GM12878 (cell line): Measurements from ENCODE around the gene LETM1. TPM values are rescaled to one million over a fixed set of nuclear protein-coding genes. Genes with fewer than 3 reads are reported as not detected.
A peak's percentile ranks its signal among the peaks of the same experiment; 100 is the strongest.

Source experiments
- BHLHE40 ChIP-seq, 2 experiments: fragments of 450-650 bp in 1 of 2; IDR thresholded peaks; 2 replicates each; pipeline ENCODE4 v1.6.1; 2011 to 2017; ENCODE audit warnings: low read depth in 2 of 2, borderline replicate concordance in 1 of 2, improper control_type of control experiment in 1 of 2, low read length in 1 of 2, mild to moderate bottlenecking in 1 of 2
- CHD2 ChIP-seq: IDR thresholded peaks from 2 replicates; pipeline ENCODE4 v1.6.1; 2011; ENCODE audit warnings: low read depth, low read length, improper control_type of control experiment, borderline replicate concordance
- EED ChIP-seq: sonication (generic); IDR thresholded peaks from 2 replicates; pipeline ENCODE4 v1.6.1; 2016; ENCODE audit warnings: antibody characterized with exemption, low read depth
- FOS ChIP-seq: IDR thresholded peaks from 3 replicates; pipeline ENCODE4 v1.6.1; 2011; ENCODE audit warnings: borderline replicate concordance; ENCODE audit not compliant: insufficient read length; ENCODE audit errors: extremely low read depth
- FOXK2 ChIP-seq: fragments of 450-650 bp; IDR thresholded peaks from 2 replicates; pipeline ENCODE4 v1.6.1; 2017; ENCODE audit warnings: mild to moderate bottlenecking, moderate library complexity
- GATAD2B ChIP-seq: fragments of 450-650 bp; conservative IDR thresholded peaks from 2 replicates; pipeline ENCODE4 v1.6.1; 2017; ENCODE audit warnings: low read depth, mild to moderate bottlenecking, moderate library complexity
- IRF4 ChIP-seq: IDR thresholded peaks from 2 replicates; pipeline ENCODE4 v1.6.1; 2011; ENCODE audit warnings: low read depth, low read length
- MEF2B ChIP-seq: fragments of 450-650 bp; IDR thresholded peaks from 2 replicates; pipeline ENCODE4 v1.6.1; 2018; ENCODE audit warnings: mild to moderate bottlenecking, moderate library complexity; ENCODE audit not compliant: partially characterized antibody, poor library complexity, severe bottlenecking
- NFYB ChIP-seq: IDR thresholded peaks from 2 replicates; pipeline ENCODE4 v1.6.1; 2011; ENCODE audit warnings: low read depth, mild to moderate bottlenecking, low read length, improper control_type of control experiment, moderate library complexity; ENCODE audit not compliant: insufficient read depth
- POLR2AphosphoS5 ChIP-seq: IDR thresholded peaks from 2 replicates; pipeline ENCODE4 v1.6.1; 2011; ENCODE audit warnings: mild to moderate bottlenecking, low read length, inconsistent platforms
- SMAD5 ChIP-seq: IDR thresholded peaks from 2 replicates; pipeline ENCODE4 v1.6.1; 2016; ENCODE audit warnings: antibody characterized with exemption, low read depth
- SUPT20H ChIP-seq: IDR thresholded peaks from 2 replicates; pipeline ENCODE4 v1.6.1; 2011; ENCODE audit warnings: low read depth, mild to moderate bottlenecking, low read length, moderate library complexity, borderline replicate concordance; ENCODE audit not compliant: control insufficient read depth
- TAF1 ChIP-seq: IDR thresholded peaks from 2 replicates; pipeline ENCODE4 v1.6.1; 2011; ENCODE audit warnings: mild to moderate bottlenecking, low read depth, low read length, borderline replicate concordance
- TARDBP ChIP-seq: IDR thresholded peaks from 2 replicates; pipeline ENCODE4 v1.6.1; 2016; ENCODE audit warnings: borderline replicate concordance
- WRNIP1 ChIP-seq: IDR thresholded peaks from 2 replicates; pipeline ENCODE4 v1.6.1; 2011; ENCODE audit warnings: low read depth, low read length, improper control_type of control experiment, borderline replicate concordance
- ZNF622 ChIP-seq: fragments of 450-650 bp; IDR thresholded peaks from 2 replicates; pipeline ENCODE4 v1.6.1; 2017; ENCODE audit warnings: mild to moderate bottlenecking, inconsistent platforms
- polyA plus RNA-seq, 11 experiments: library from polyadenylated mRNA; depleted of rRNA in 4 of 11; unstranded in 6 of 11; stranded (reverse) in 5 of 11; fragments of >200 nt; fragmentation: Nextera tagmentation in 4 of 11; fragmentation: Illumina TruSeq in 1 of 11; extraction: Ambion mirVana in 4 of 11; extraction: Trizol in 1 of 11; gene quantifications; 1 replicate in 1 of 11; 2 replicates in 10 of 11; pipeline versions ENCODE4 v1.2.1 to v1.2.3, GENCODE V29; 2011 to 2016; ENCODE audit warnings: inconsistent platforms in 2 of 11, missing spikeins in 2 of 11, low read depth in 1 of 11
- total RNA-seq, 4 experiments: library from RNA; depleted of rRNA in 3 of 4; stranded (reverse); fragments of >200 nt in 3 of 4; fragmentation: Illumina TruSeq in 1 of 4; extraction: Trizol in 1 of 4; gene quantifications; 2 replicates each; pipeline versions ENCODE4 v1.2.1 to v1.2.3, GENCODE V29; 2013 to 2021
- TF ChIP-seq, protein P1 (sequence below): IDR thresholded peaks from 2 replicates; pipeline ENCODE4 v1.6.1; 2012; ENCODE audit warnings: low read depth, low read length, improper control_type of control experiment
- TF ChIP-seq, protein P2 (sequence below): IDR thresholded peaks from 2 replicates; pipeline ENCODE4 v1.6.1; 2012; ENCODE audit warnings: mild to moderate bottlenecking, low read depth, low read length
- TF ChIP-seq, protein P3 (sequence below): fragments of 450-650 bp; formaldehyde crosslinking; IDR thresholded peaks from 2 replicates; pipeline ENCODE4 v1.4.0; 2022; ENCODE audit warnings: mild to moderate bottlenecking, moderate library complexity
- TF ChIP-seq, protein P4 (sequence below): IDR thresholded peaks from 2 replicates; pipeline ENCODE4 v1.6.1; 2012; ENCODE audit warnings: low read depth, low read length, improper control_type of control experiment

Gene LETM1
- total and polyA plus RNA-seq, 10 of the 15 experiments (the other 5 are each of a cell fraction or from before 2014, with no cell fraction given) = 2.6 to 65.2 (median 30.2) TPM

DNA sequence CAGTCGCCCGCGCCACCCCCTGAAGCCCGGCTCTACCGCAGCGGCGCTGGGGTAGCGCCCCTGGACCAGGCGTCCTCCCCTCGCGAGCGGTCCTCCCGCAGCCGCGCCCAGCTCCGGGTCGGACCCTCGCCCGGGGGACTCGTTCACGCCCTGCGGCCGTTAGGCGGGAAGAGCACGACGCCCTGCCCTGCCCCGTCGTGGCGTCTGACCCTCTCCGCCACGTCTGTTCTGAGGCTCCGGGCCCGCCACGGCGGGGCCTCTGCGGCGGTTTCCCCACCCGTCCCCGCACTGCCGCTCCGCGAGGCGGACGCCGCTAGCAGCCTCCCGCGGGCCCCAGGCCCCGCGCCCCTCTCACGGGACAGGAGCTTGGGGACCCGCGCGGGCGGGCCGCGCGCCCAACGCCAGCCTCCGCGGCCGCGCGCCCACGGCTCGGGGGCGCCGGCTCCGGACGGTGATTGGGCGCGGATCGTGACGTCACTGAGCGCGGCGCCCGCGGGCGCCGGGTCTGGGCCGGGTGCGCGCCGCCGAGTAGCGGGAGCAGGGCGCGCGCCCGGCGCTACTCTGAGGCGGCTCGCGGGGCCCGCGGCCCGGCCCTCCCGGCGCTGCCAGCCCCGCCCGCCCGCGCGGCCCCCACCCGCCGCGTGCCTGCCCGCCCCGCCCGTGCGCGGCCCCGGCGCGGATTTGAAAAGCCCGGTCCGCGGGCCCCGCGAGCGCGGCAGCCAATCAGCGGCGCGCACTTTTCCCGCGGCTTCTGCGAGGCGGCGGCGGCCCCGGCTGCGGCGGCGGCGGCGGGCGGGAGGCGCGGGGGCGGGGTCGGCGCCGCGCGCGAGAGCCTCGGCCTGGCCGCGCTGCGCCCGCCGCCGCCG lies 14.9 kb upstream of the LETM1 start, which contains the start of gene NSD2 (continued):
- TF ChIP-seq CHD2 = 0 out of 2 replicates have a peak, but pooled peaks have one; percentile 17
- TF ChIP-seq, protein P1, sequence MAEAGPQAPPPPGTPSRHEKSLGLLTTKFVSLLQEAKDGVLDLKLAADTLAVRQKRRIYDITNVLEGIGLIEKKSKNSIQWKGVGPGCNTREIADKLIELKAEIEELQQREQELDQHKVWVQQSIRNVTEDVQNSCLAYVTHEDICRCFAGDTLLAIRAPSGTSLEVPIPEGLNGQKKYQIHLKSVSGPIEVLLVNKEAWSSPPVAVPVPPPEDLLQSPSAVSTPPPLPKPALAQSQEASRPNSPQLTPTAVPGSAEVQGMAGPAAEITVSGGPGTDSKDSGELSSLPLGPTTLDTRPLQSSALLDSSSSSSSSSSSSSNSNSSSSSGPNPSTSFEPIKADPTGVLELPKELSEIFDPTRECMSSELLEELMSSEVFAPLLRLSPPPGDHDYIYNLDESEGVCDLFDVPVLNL = peak; percentile 88
- TF ChIP-seq, protein P2, sequence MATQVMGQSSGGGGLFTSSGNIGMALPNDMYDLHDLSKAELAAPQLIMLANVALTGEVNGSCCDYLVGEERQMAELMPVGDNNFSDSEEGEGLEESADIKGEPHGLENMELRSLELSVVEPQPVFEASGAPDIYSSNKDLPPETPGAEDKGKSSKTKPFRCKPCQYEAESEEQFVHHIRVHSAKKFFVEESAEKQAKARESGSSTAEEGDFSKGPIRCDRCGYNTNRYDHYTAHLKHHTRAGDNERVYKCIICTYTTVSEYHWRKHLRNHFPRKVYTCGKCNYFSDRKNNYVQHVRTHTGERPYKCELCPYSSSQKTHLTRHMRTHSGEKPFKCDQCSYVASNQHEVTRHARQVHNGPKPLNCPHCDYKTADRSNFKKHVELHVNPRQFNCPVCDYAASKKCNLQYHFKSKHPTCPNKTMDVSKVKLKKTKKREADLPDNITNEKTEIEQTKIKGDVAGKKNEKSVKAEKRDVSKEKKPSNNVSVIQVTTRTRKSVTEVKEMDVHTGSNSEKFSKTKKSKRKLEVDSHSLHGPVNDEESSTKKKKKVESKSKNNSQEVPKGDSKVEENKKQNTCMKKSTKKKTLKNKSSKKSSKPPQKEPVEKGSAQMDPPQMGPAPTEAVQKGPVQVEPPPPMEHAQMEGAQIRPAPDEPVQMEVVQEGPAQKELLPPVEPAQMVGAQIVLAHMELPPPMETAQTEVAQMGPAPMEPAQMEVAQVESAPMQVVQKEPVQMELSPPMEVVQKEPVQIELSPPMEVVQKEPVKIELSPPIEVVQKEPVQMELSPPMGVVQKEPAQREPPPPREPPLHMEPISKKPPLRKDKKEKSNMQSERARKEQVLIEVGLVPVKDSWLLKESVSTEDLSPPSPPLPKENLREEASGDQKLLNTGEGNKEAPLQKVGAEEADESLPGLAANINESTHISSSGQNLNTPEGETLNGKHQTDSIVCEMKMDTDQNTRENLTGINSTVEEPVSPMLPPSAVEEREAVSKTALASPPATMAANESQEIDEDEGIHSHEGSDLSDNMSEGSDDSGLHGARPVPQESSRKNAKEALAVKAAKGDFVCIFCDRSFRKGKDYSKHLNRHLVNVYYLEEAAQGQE = no peak
- peak; percentile 97 for TF ChIP-seq NFYB
- peak; percentile 89; the same call in 1 of the 2 replicates for TF ChIP-seq SMAD5
- TF ChIP-seq FOS = no peak
- TF ChIP-seq, protein P3, sequence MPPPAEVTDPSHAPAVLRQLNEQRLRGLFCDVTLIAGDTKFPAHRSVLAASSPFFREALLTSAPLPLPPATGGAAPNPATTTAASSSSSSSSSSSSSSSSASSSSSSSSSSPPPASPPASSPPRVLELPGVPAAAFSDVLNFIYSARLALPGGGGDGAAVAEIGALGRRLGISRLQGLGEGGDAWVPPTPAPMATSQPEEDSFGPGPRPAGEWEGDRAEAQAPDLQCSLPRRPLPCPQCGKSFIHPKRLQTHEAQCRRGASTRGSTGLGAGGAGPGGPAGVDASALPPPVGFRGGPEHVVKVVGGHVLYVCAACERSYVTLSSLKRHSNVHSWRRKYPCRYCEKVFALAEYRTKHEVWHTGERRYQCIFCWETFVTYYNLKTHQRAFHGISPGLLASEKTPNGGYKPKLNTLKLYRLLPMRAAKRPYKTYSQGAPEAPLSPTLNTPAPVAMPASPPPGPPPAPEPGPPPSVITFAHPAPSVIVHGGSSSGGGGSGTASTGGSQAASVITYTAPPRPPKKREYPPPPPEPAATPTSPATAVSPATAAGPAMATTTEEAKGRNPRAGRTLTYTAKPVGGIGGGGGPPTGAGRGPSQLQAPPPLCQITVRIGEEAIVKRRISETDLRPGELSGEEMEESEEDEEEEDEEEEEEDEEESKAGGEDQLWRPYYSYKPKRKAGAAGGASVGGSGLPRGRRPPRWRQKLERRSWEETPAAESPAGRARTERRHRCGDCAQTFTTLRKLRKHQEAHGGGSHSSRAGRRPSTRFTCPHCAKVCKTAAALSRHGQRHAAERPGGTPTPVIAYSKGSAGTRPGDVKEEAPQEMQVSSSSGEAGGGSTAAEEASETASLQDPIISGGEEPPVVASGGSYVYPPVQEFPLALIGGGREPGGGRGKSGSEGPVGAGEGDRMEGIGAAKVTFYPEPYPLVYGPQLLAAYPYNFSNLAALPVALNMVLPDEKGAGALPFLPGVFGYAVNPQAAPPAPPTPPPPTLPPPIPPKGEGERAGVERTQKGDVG (CRISPR knock-in tag) = 0 out of 2 replicates have a peak, but pooled peaks have one; percentile 36
- no peak for TF ChIP-seq EED
- TF ChIP-seq IRF4 = no peak
- TF ChIP-seq BHLHE40 (IDR thresholded peaks at IDR 0.05; ENCODE audit: borderline replicate concordance in 1 of 2, low read depth in 2 of 2, low read length in 1 of 2) = peak in 1 of 2 experiments; percentile 85; a peak in 3 of 4 replicates
- no peak for TF ChIP-seq FOXK2
- no peak for TF ChIP-seq SUPT20H
- TF ChIP-seq, protein P4, sequence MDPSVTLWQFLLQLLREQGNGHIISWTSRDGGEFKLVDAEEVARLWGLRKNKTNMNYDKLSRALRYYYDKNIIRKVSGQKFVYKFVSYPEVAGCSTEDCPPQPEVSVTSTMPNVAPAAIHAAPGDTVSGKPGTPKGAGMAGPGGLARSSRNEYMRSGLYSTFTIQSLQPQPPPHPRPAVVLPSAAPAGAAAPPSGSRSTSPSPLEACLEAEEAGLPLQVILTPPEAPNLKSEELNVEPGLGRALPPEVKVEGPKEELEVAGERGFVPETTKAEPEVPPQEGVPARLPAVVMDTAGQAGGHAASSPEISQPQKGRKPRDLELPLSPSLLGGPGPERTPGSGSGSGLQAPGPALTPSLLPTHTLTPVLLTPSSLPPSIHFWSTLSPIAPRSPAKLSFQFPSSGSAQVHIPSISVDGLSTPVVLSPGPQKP = 0 out of 2 replicates have a peak, but pooled peaks have one; percentile 12
- TF ChIP-seq ZNF622 = no peak
- no peak for TF ChIP-seq TARDBP
- 0 out of 2 replicates have a peak, but pooled peaks have one; percentile 31 for TF ChIP-seq TAF1
- peak; percentile 96 for TF ChIP-seq GATAD2B
- TF ChIP-seq MEF2B = no peak
- TF ChIP-seq WRNIP1 = no peak
- peak; percentile 74; the same call in 1 of the 2 replicates for TF ChIP-seq POLR2AphosphoS5
